Lower lobe of right lung (tissue), 2 donors: ENCODE measurements around the gene MEN1. TPM values are rescaled to one million over a fixed set of nuclear protein-coding genes. Genes with fewer than 3 reads are reported as not detected.

ENCODE experiments used
- ATAC-seq, 2 donors: fragments of 200-7000 bp; cut with Tn5 transposase; one replicate each; pipeline ENCODE4 v1.9.1; 2020 to 2022; ENCODE audit warnings: mild to moderate bottlenecking in 2 of 2, moderate library complexity in 2 of 2
- DNase-seq: peaks from one replicate; pipeline ENCODE4 v3.0.0-alpha.2; 2020
- H3K27ac ChIP-seq: fragments of 200-600 bp; one replicate; pipeline ENCODE4 v1.8.0; 2022
- H3K27me3 ChIP-seq: fragments of 200-600 bp; one replicate; pipeline ENCODE4 v1.8.0; 2022; ENCODE audit warnings: low read depth
- H3K36me3 ChIP-seq: fragments of 200-600 bp; one replicate; pipeline ENCODE4 v1.8.0; 2022; ENCODE audit warnings: mild to moderate bottlenecking
- H3K4me1 ChIP-seq: fragments of 200-600 bp; one replicate; pipeline ENCODE4 v1.8.0; 2022
- H3K4me3 ChIP-seq: fragments of 200-600 bp; one replicate; pipeline ENCODE4 v1.8.0; 2022; ENCODE audit warnings: mild to moderate bottlenecking
- H3K9me3 ChIP-seq: fragments of 200-600 bp; one replicate; pipeline ENCODE4 v1.8.0; 2022
- CTCF ChIP-seq: fragments of 200-600 bp; IDR thresholded peaks from one replicate; pipeline ENCODE4 v1.8.0; 2022; ENCODE audit warnings: antibody characterized with exemption, mild to moderate bottlenecking
- intact Hi-C: fragments of 100-400 bp; cut with DNase I; formaldehyde crosslinking; loops from one replicate; pipeline ENCODE4 v1.11.0; 2022
- total RNA-seq: library from RNA; stranded (reverse); fragmentation: NEBNext Ultra II Directional; extraction: Animal tissue kit (Norgen Biotek cat#: 25700); gene quantifications from one replicate; pipeline ENCODE4 v1.2.1, GENCODE V29; 2021
- donor health status: DM: no; HTN: yes; CAD: no; lungs with severe emphysema.

The MEN1 gene
- total RNA-seq, 1 donor from 2014 or later = 22.7 TPM

- ATAC-seq (no peak), DNase-seq (peak; percentile 1)
- intact Hi-C loops = no loop called here
- no peak overlapping the region for H3K4me3 ChIP-seq
- H3K4me1 ChIP-seq = peaks cover 9% of the 10 kb centered on the region
- no peaks in the 10 kb centered on the region for H3K27me3 ChIP-seq
- TF ChIP-seq CTCF = no peak
- no peak overlapping the region for H3K27ac ChIP-seq
- peaks cover 15% of the 10 kb centered on the region for H3K36me3 ChIP-seq
- H3K9me3 ChIP-seq = no peaks in the 10 kb centered on the region
Observed at GRCh38 chr11:64784813-64785581, 25.4 kb downstream of the MEN1 start.

GRCh38 chr11:64778473-64779298, 31.7 kb downstream of the MEN1 start, which contains the start of gene SF1:
Gene SF1, minus strand, starts transcription at chr11:64778542. Its CDS starts 150 bp downstream, at chr11:64778392.
- no peaks in the 10 kb centered on the region for H3K9me3 ChIP-seq
- intact Hi-C loops = no loop called here
- ATAC-seq = peak; percentile 96

GRCh38 chr11:64778223-64778472, 32.2 kb downstream of the MEN1 start:
- peaks cover 43% of the 10 kb centered on the region for H3K36me3 ChIP-seq
- DNase-seq (no peak), ATAC-seq (peak; percentile 1 to 7)
- H3K27ac ChIP-seq = peak overlapping the region; percentile 100
- intact Hi-C loops = no loop called here
- H3K4me3 ChIP-seq = peak overlapping the region; percentile 87
- no peaks in the 10 kb centered on the region for H3K9me3 ChIP-seq
- H3K27me3 ChIP-seq = no peaks in the 10 kb centered on the region
- H3K4me1 ChIP-seq = peaks cover 51% of the 10 kb centered on the region
- TF ChIP-seq CTCF = no peak

More at GRCh38 chr11:64778473-64779298, 31.7 kb downstream of the MEN1 start, which contains the start of gene SF1:
- Histone ChIP-seq H3K36me3 (peaks cover 37% of the 10 kb centered on the region), H3K27ac (peak within 1 kb of the TSS; percentile 100), H3K4me3 (peak within 1 kb of the TSS; percentile 87), H3K4me1 (peaks cover 46% of the 10 kb centered on the region), H3K27me3 (no peaks in the 10 kb centered on the region)
- DNase-seq = peak; percentile 99
- no peak for TF ChIP-seq CTCF

GRCh38 chr11:64777449-64778222, 32.7 kb downstream of the MEN1 start:
- peaks cover 56% of the 10 kb centered on the region for H3K4me1 ChIP-seq
- ATAC-seq (peak; percentile 40 to 61), DNase-seq (peak; percentile 89)
- peak overlapping the region; percentile 87 for H3K4me3 ChIP-seq
- intact Hi-C loops = no loop called here
- H3K9me3 ChIP-seq = no peaks in the 10 kb centered on the region
- TF ChIP-seq CTCF = no peak
- no peaks in the 10 kb centered on the region for H3K27me3 ChIP-seq
- H3K36me3 ChIP-seq = peaks cover 48% of the 10 kb centered on the region
- H3K27ac ChIP-seq = peak overlapping the region; percentile 100

GRCh38 chr11:64776875-64777274, 33.5 kb downstream of the MEN1 start:
- no peak overlapping the region for H3K27ac ChIP-seq
- H3K4me3 ChIP-seq = peak overlapping the region; percentile 87
- TF ChIP-seq CTCF = no peak
- ATAC-seq = no peak
- no peaks in the 10 kb centered on the region for H3K9me3 ChIP-seq
- intact Hi-C loops = no loop called here
- peak; percentile 10 for DNase-seq
- H3K36me3 ChIP-seq = peaks cover 55% of the 10 kb centered on the region
- H3K4me1 ChIP-seq = peaks cover 64% of the 10 kb centered on the region
- H3K27me3 ChIP-seq = no peaks in the 10 kb centered on the region
